Retina (tissue), 1 donor: Measurements from ENCODE around the gene STING1.
"Not testable (repeated sequence)": the region's sequence is repeated elsewhere in the genome, so short reads cannot be mapped to it uniquely, and the experiment has no call there.

Experiments
- DNase-seq: peaks from one replicate; pipeline ENCODE4 v3.0.0-alpha.2; 2016

The STING1 gene

GRCh38 chr5:139482050-139482889 lies at the start of gene STING1:
TSS of gene STING1 (minus strand) at chr5:139482758. CDS start at chr5:139481704, 1,054 bp downstream.
- no peak for DNase-seq

- no peak for DNase-seq
Measured at GRCh38 chr5:139531772-139532169, 49.2 kb upstream of the STING1 start.

- DNase-seq = not testable (repeated sequence)
Measured at GRCh38 chr5:139530079-139530478, 47.5 kb upstream of the STING1 start.

- not testable (repeated sequence) for DNase-seq
Measured at GRCh38 chr5:139528695-139529094, 46.1 kb upstream of the STING1 start.

GRCh38 chr5:139527896-139528467 lies 45.4 kb upstream of the STING1 start:
- not testable (repeated sequence) for DNase-seq

- DNase-seq = not testable (repeated sequence)
Measured at GRCh38 chr5:139527090-139527470, 44.5 kb upstream of the STING1 start.

GRCh38 chr5:139526309-139527089 lies 43.9 kb upstream of the STING1 start:
- peak; percentile 73 for DNase-seq

- DNase-seq = peak; percentile 38
Measured at GRCh38 chr5:139525586-139526308, 43.2 kb upstream of the STING1 start.

GRCh38 chr5:139524940-139525585 lies 42.5 kb upstream of the STING1 start:
- DNase-seq = no peak

- no peak for DNase-seq
Measured at GRCh38 chr5:139524446-139524845, 41.9 kb upstream of the STING1 start.

- DNase-seq = no peak
Measured at GRCh38 chr5:139523635-139524445, 41.3 kb upstream of the STING1 start.

- DNase-seq = peak; percentile 99
Measured at GRCh38 chr5:139517683-139518564, 35.4 kb upstream of the STING1 start.

- DNase-seq = no peak
Measured at GRCh38 chr5:139514486-139514856, 31.9 kb upstream of the STING1 start.

GRCh38 chr5:139513852-139514485 lies 31.4 kb upstream of the STING1 start:
- DNase-seq = no peak

- DNase-seq = peak; percentile 68
Measured at GRCh38 chr5:139513434-139513833, 30.9 kb upstream of the STING1 start.

- DNase-seq = no peak
Measured at GRCh38 chr5:139512786-139513390, 30.3 kb upstream of the STING1 start.

GRCh38 chr5:139504722-139505121 lies 22.2 kb upstream of the STING1 start:
- DNase-seq = not testable (repeated sequence)

- not testable (repeated sequence) for DNase-seq
Measured at GRCh38 chr5:139503879-139504278, 21.3 kb upstream of the STING1 start.
